Peyer's patch (tissue), 4 donors: ENCODE results near the gene MEIS1.

Experiments
- POLR2A ChIP-seq, 2 donors: fragments of 450-650 bp; IDR thresholded peaks; one replicate each; pipeline ENCODE4 v1.5.1; 2017; ENCODE audit warnings: antibody characterized with exemption in 2 of 2, mild to moderate bottlenecking in 2 of 2, moderate library complexity in 2 of 2
- TF ChIP-seq, protein P1 (sequence below), 6 experiments: fragments of 450-650 bp in 4 of 6; fragments of 200-600 bp in 2 of 6; sonication (generic) in 1 of 6; IDR thresholded peaks; one replicate each; pipeline ENCODE4 v1.5.1; 2017 to 2019; ENCODE audit warnings: antibody characterized with exemption in 6 of 6, mild to moderate bottlenecking in 3 of 6, moderate library complexity in 1 of 6

DNA sequence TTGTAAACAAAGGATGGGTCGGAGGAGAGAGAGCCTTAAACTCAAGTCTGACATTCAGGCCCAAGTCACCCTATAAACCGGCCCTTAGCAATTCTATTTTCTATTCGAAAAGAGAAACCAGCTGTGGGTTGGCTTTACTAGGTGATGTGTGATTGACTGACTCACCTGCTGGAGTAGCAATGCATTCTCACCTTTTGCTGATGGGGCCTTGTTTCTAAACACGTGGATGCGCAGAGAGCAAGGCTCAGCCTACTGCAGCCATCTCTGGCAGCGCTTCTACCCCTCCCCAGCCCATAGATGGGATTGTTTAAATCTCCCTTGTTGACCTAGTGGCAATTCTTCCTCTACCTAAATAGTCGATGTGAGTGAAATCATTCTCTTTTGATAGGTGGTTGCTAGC lies 138.5 kb downstream of the MEIS1 start:
- TF ChIP-seq, protein P1, sequence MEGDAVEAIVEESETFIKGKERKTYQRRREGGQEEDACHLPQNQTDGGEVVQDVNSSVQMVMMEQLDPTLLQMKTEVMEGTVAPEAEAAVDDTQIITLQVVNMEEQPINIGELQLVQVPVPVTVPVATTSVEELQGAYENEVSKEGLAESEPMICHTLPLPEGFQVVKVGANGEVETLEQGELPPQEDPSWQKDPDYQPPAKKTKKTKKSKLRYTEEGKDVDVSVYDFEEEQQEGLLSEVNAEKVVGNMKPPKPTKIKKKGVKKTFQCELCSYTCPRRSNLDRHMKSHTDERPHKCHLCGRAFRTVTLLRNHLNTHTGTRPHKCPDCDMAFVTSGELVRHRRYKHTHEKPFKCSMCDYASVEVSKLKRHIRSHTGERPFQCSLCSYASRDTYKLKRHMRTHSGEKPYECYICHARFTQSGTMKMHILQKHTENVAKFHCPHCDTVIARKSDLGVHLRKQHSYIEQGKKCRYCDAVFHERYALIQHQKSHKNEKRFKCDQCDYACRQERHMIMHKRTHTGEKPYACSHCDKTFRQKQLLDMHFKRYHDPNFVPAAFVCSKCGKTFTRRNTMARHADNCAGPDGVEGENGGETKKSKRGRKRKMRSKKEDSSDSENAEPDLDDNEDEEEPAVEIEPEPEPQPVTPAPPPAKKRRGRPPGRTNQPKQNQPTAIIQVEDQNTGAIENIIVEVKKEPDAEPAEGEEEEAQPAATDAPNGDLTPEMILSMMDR (IDR thresholded peaks at IDR 0.05) = no peak
- no peak for TF ChIP-seq POLR2A (IDR thresholded peaks at IDR 0.05)
